G401.6 (cell line): ENCODE measurements around the gene CHDH.

ENCODE experiments used
- FAIRE-seq: peaks from 2 replicates; lab custom pipeline; 2012; peaks lifted over from hg19 to GRCh38; lab: Jason Lieb, UNC

CHDH gene

DNA sequence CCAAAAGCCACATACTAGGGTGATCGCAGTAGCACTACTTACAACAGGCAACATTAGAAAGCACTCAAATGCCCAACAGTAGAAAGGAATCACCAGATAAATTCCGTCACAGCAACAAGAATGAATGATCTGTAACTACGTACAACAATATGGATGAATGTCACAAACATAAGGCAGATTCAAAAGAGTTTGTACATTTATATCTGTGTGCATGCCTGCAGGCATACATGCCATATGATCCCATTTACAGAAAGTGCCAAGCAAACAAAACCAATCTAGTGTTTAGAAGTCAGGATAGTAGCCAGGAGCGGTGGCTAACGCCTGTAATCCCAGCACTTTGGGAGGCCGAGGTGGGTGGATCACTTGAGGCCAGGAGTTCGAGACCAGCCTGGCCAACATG lies 3.7 kb upstream of the CHDH start:
- FAIRE-seq = no peak

DNA sequence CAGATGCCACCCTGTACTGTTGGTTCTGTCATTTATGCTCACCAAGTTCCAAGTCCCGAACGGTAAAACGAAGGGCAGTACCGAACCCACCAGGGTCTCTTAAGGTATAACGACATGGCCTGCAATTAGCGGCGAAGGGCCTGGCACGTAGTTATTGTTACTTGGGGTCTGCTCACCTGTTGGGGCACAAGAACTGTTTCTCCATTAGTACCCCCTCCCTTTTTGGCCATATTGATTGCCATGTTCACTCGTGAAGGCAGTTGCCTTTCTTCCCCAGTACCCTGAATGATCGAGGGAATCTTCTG lies 584 bp upstream of the CHDH start:
- FAIRE-seq = no peak

DNA sequence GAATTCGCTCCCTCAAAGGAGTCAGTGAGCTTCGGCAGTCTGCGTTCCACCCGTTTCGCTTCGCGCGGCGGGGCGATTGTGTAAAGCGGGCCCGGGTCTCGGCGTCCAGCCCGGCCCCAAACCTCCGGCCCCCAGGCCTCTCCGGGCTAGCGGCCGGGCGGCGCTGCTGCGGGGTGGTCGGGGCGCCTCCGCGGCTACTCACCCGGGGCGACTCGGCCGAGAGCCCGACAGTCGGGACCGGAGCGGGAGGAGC lies 412 bp downstream of the CHDH start:
- no peak for FAIRE-seq

DNA sequence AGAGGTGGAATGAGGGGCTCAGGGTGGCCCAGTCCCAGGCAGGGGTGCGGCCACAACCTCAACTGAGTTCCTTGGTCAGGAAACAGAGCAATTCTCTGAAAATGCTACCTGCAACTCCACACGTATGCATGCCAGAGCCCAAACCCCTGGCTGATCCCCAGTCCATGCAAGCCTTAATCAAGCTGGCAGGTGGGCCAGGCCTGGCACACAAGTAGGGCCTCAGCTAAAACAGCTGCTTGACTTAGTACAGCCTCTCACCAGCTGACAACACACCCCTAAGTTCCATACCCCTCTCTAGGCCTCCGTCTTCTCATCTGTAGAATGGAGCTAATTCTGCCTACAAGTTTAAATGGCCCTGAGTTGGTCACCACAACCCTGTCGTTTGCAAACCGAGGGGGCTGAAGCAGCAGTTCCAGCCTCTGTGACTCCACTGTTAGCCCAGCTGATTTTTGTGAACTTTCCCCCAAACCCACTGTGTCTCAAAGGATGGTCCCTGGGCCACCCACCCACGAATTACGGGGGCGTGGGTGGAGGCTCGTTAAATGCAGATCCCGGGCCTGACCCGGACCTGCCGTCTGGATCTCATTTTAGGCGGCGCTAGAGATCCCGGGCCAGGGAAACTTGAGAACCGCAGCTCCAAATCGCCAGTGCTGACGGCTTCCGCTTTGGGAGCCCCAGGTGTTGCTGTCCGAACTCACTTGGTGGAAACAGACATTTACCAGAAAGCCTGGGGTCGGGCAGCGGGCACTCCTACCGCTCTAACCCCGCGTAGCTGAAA lies 927 bp downstream of the CHDH start:
- FAIRE-seq = no peak

DNA sequence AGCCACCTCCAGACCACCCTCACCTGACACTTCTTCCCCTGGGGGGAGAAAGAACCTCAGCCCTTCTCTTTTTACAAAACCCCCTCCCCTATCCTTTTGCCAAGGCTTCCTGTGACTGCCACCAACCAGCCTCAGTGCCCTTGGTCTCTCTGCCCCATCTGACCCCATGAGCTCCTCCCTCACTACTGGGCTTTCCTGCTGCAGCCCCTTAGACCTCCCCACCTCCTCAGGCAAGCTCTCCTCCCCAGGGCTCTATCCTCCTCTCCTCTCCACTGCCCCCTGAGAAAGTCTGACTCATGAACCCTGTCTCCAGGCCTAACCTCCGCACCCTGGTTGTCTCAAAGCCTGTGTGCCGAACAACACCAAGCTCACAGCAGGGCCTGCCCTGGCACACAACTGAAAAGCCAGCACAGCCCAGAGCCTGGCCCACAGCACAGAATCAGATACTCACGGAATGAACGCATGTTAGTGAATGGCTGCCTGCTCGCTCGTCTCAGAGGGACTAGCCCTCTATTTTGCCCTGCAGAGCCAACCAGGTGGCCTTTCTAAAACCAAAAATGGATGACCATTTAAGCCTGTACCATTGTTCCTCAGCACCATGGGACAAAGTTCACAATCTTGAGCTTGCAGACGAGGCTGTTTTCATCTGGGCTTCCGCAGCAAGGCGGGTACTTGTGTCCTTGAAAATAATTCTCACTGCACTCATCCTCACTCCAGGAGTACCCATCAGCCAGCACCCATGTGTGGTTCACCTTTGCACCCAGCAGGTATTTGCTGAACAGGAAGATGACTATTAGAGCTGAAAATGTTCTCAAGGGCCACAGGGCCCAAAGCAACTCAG lies 1.7 kb downstream of the CHDH start:
- FAIRE-seq = no peak

DNA sequence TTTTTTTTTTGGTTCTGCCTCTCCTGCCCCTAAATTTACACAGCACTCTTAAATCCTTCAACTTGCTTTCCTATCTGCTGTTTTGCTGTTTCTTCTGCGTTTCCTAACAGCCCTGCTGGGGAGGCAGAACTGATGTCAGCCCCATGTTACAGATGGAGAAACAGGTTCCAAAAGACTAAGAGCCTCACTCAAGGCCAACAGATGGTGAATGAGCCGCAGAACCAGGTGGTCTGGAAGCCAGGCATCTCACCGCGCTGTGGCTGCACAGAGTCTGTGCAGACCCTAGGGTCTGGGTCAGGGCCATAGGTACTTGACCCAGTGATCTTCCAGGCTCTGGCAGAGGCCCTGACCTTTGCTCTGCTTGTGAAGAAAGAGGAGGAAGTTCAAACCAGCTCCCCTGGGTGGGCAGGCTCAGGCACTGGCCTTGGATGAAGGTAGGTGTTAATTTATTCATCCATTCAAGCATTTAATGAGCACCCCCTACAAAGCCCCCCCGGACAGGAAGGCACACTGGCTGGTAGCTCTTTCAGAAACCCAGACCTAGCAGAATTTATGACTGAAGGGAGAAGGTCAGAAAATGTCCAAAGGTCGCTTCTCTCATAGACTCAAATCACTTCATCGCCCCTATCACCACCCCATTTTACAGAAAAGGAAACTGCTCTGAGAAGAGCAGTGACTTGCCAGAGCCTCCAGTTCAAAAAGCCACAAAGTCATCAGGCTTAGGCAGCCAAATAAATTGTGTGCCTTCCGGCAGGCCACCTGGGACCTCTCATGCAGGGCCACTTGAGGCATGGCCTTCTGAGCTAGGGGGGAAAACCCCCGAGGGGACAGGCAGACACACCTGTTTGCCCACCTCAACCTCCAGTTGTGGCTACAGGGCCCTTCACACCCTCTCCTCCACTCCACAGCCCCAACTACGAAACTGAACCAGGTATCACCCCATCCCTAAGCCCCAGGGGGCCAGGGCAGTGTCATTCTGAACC lies 2.7 kb downstream of the CHDH start:
- no peak for FAIRE-seq

DNA sequence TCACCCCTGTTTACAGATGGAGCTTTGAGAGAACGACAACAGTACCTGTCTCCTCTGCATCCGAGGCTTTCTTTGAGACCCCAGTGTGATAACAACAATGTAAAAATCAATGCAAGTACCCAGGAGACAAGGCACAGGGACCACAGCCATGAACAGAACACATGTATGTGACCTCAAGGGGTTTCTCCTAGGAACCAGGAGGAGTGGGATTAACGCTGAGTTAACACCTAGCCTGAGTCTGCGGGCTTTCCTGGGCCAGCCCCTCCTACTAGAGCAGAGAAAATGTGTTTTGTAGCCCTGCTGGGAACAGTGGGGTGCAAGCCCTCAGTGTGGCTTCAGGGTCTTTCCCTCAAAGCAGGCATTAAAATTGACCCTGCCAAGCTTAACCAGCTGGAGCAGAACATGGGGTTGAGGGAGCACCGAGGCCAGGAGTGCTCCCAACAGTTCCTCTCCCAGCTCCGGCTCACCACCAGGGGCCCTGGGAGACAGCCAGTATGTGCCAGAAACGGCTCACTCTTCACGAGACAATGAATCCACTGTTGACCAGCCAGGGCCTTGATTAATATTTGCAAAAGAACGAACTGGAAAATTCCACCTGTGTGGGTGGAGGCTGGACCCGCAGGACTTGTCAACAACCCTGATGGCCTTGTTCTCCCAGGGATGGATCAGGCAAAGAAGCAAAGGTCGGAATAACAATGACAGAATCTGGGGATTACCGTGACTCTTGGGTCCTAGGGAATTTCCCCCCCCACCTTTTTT lies 3.6 kb downstream of the CHDH start:
- no peak for FAIRE-seq

DNA sequence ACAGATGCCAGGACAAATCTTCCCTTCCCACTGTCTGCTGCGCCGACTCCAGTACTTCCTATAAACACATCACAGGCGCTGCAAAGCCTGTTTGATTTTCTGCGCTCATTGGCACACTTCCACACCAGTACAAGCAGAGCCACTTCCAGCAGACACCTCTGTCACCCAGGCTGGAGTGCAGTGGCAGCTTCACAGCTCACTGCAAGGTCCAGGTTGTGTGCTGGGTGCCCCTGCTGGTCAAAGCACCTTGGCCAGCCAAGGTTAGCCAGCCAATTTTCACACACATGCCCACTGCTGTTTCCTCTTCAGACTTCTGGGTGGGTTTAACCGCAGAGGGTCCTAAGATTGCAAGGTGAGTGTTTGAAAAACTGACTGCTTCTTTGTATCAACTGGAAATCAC lies 4.9 kb downstream of the CHDH start:
- FAIRE-seq = no peak

DNA sequence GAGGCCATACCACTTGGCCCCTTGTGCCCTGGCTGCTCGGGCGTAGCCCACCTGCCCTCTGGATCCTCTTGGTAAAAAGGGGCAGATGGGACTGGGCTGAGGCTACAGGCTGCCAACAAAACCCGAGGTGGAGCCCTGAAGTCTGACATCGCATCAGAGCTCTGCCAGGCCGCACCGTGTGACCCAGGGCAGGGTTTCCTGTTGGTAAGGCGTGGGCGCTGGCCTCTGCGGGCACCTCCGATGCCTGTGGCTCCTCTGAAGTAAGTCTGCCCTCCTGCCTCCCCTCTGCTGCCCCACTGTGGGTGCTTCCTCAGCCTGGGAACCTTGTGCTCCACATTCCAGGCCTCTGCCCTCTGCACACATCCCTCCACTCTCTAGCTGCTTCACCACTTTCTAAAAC lies 8.9 kb downstream of the CHDH start:
- no peak for FAIRE-seq

DNA sequence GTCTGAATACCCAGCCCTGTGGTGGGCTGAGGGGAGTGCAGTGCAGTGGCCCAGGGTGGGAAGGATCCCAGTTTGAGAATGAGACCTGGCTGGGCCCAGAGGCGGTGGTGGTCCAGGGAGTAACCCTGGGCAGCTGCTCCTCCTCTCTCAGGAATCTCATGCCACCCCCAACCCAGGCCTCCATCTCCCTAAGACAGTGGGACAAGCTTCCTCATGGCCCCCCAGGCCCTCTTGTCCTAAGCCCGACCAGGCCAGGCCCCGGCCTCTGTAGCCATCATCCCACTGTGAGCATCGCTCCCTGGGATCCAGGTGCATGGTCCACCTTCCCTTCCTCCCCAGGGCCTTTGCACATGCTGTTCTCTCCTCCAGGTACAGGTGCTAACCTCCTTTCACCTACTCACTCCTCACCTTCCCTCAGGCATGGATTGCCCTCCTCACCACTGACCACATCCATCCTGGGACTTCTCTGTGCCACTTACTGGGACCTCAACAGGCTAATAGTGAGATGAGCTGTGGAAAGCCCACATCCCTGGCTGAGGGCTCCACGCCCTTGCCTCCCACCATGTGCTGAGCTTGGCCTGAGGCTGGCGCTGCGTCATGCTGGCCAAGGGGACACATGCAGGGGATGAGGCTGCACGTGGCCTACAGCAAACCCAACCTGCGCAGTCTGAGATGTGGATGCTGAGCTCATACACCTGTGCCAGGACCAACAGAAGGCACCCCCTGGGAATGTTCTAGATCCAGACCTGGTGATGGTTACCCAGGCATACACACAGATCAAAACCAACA lies 9.9 kb downstream of the CHDH start:
- no peak for FAIRE-seq

DNA sequence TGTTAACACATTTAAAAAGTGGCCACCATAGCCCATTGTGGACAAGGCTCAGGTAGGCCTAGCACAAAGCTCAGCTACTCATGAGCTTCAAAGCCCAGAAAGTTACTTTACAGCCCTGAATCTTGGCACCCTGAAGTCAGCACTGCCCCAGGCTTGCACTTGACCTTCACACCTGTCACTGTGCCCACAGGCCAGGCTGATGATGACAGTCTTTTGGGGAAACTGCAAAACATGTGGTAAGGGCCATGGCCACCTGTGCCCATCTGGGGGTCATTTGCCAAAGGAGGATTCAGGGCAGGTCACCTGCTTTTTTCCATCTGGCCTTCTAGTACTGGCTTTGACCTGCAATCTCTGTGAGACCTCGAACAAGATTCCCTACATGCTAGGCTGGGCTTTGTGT lies 11.0 kb downstream of the CHDH start:
- no peak for FAIRE-seq

DNA sequence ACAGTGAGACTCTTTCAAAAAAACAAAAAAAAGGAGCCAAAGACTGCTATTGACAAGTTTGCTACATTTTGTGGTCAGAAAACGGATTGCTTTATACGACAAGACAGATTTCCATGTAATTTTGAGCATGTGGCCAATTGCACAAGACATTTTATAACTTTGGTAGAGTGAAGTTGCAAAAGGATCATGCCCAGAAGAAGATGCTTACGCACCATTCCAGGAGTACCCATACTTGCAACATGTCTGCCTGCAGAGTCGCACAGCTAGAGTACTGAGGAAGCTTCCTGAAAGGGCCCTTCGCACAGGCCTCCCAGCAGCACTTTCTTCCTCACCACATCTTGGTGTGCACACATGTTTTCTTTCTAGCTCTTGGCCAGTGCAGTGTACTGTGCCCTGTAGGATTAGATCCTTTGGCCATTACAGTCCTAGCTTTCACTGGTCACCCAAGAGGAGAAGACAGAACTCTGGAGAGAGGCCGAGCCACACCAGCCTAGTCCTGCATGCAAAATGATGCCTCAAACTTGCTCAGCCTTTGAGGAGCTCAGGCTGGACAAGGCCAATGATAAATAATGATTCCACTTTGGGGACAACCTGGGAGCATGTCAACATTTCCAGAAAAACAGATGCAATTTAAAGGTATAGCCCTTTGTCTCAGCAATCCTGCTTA lies 11.7 kb downstream of the CHDH start:
- no peak for FAIRE-seq

DNA sequence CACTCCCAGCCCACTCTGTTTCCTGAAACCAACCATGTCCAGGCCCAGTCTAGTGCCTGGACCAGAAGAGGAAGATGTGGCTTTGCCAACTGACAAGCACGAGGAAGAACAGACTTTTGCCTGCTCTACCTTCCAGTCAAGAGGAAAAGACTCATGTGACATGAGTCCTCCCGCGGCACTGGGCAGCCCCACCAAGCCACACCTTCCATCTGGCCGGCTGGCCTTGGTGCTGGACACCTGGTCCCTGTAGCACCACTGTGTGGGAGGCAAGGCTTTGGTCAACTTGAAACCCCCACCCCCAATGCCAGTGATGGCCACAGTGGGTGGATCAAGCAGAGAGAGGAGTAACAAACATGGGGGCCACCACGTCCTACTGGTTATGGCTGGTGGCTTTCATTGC lies 12.5 kb downstream of the CHDH start:
- no peak for FAIRE-seq

DNA sequence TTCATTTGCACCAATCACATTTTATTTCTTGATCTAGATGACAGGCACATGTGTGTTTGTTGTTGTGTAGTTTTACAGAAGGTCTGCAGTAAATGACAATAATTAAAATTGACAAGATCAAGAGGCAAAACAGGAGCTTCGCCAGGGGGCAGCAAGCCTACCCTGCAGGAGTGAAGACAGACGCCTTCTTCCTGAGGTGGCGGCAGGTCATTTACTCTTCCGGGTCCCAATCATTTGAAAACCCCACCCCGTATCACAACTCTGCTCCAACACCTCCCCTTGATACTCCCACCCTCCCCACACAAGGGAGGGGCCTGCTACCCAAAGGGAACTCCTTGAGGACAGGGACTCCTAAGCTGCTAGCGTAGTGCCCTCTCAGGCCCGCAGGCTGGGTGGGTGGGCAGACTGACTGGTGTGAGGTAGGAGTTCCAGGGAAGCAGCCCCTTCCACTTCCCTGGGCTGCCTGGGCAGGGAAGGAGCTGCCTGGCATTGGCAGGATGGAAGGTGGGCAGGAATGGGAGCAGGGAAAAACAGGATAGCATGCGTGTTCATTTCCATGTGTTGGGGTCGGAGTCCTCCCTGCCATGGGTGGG lies 13.1 kb downstream of the CHDH start:
- FAIRE-seq = no peak

DNA sequence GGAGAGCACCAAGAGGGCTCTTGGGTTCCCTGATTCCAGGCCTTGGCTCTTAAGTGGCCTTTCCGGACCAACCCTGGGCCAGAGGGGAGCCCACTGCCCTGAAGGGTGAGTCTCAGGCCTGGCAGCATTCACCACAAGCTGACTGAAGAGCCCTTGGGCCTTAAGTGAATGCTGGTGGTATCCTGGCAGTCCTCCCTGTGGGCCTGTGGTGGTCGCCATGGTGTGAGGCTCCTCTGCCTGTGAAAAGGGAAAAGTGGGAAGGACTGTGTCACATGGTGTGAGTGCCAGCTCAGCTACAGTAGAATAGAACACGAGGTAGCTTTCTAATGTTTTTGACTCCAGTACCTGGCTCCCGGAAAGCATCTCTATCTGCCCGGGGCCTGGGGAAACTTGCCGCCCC lies 15.3 kb downstream of the CHDH start:
- FAIRE-seq = no peak

DNA sequence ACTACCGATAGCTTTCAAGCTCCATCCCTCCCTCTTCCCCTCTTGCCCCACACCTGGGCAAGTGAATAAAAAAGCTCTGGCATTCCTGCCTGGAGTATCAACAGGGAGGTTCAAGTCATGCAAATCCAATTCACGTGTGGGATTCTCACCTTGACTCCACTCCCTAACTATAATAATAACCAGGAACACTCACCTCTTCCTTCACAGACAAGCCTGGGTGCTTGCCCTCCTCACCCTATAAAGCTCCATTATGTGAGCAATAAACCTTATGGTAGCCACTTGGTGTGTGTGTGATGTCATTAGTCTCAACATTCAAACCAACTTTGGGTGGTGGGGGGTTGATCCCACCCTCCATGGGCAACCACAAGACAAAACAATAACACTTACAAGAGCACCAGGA lies 16.6 kb downstream of the CHDH start:
- FAIRE-seq = no peak

DNA sequence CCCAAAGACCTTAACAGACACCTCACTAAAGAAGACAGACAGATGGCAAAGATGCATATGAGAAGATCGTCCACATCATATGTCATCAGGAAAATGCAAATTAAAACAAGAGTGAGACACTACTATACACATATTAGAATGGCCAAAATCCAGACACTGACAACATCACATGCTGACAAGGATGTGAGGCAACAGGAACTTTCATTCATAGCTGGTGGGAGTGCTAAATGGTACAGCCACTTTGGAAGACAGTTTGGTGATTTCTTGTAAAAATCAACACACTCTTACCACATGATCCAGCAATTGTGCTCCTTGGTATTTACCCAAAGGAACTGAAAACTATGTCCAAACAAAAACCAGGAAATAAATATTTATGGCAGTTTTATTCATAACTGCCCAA lies 17.6 kb downstream of the CHDH start:
- FAIRE-seq = no peak

DNA sequence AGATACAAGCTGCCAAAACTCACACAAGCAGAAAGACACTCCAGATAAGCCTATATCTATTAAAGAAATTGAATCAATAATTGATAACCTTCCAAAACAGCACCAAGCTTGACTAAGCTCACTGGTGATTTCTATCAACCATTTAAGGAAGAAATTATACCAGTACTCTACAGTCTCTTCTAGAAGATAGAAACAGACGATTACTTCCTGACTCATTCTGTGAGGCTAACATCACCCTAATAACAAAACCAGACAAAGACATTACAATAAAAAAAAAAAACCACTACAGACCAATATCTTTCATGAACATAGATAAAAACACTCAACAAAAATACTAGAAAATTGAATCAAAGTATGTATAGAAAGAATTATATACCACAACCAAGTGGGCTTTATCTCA lies 20.2 kb downstream of the CHDH start:
- no peak for FAIRE-seq

DNA sequence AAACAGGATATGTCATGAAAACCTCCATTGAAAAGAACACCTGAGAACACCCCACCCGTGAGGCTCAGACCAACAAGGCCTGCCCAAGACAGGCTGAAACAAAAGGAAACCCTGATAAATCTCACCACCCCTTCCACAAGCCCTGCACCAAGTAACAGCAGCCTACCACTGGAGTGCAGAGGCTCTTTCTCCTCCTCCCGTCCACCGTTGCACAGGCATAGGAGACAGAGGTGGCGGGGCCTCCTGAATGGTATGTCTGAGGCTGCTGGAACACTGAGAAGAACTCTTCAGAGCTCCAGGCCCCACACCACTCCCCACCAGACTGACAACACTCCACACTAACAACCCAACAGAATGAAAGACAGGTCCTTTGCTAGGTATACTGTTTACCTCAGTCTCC lies 21.4 kb downstream of the CHDH start:
- FAIRE-seq = no peak

DNA sequence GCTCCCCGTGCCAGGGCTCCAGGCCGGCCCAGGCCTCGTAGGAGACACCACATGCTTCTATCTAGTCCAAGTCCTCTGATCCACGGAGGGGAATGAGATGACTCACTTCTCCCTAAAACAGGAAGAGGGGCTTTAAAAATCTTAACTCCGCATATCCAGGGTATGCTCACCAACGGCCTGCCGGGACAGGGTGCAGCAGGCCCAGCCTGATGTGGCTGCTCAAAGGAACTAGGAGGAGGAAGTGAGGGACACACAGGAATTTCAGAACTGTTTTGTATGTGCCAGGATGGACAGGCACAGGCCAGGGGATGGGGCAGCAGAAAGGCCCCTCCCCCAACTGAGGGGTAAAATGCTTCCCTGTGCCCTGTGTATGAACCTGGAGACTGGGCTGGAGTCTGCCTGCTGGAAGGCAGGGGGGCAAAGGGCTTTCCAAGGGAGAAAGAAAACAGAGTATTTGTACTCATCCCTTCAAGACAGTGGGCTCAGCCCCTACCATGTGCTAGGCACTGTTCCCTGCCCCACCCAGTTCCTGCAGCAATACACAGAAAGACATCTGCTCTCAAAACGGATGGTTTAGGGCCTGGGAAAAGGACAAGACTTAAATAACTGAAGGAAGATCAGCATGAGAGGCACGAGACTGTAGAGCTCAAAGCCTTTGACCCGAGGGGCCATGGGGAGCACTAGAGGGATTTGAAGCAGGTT lies 22.1 kb downstream of the CHDH start:
- FAIRE-seq = no peak
